DND-41 (cell line): ENCODE results near the gene ACER3.

Experiments
- CTCF ChIP-seq: IDR thresholded peaks from 2 replicates; pipeline ENCODE4 v1.5.1; 2012; ENCODE audit warnings: borderline replicate concordance, low read length, moderate library complexity, mild to moderate bottlenecking; ENCODE audit not compliant: poor library complexity, severe bottlenecking; ENCODE audit errors: extremely low read depth
- EZH2 ChIP-seq: IDR thresholded peaks from 3 replicates; pipeline ENCODE4 v1.6.1; 2012; ENCODE audit warnings: borderline replicate concordance, low read depth, mild to moderate bottlenecking, moderate library complexity, low read length, inconsistent platforms; ENCODE audit not compliant: severe bottlenecking

GRCh38 chr11:77029829-77030228 is 169.1 kb downstream of the ACER3 start:
- TF ChIP-seq CTCF (no peak), EZH2 (no peak)
